Measurements from ENCODE around the gene PSMB5. TPM values are rescaled to one million over a fixed set of nuclear protein-coding genes. Genes with fewer than 3 reads are reported as not detected.

PSMB5 gene
- total and polyA plus RNA-seq, 2 donors = 71.0 to 93.4 TPM

DNA sequence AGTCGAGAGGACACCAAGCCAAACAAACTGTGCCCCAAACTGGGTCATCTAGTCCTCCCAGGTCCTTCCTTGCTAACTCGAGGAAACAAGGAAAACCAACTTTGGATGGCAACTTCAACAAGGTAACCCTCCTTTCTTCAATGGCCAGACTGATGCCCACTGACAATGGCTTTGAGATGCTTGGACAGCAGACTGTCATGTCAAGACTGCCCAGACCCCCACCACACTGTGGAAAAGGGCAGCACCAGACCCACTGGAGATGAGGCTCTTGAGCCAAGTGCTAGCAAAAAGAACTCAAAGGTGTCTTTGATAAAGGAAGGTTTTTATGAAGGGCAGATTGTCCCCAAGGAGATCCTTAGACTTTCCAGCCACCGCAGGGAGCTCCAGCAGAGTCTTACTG lies 31.7 kb upstream of the PSMB5 start:
- no peaks in the 10 kb centered on the region for H3K9me3 ChIP-seq (ENCODE audit: control insufficient read depth in 2 of 2, insufficient read depth in 1 of 2, low read length in 1 of 2)
- peaks cover 8 to 23% of the 10 kb centered on the region in 2 donors for H3K4me1 ChIP-seq (ENCODE audit: control insufficient read depth in 2 of 2, insufficient read depth in 2 of 2, low read length in 2 of 2)
- no peak overlapping the region for H3K27ac ChIP-seq (ENCODE audit: low read depth in 1 of 2, low read length in 1 of 2)
- WGBS = 99% methylated on average over 3 of the region's 3 CpGs
- no peak for DNase-seq (ENCODE audit: low read depth in 6 of 9, low spot score in 9 of 9)
- H3K36me3 ChIP-seq (ENCODE audit: control insufficient read depth in 2 of 2, insufficient read depth in 2 of 2, low read length in 1 of 2) = peaks cover 70 to 80% of the 10 kb centered on the region in 2 donors
- H3K4me3 ChIP-seq (ENCODE audit: low read length in 2 of 2) = no peak overlapping the region
- H3K27me3 ChIP-seq (ENCODE audit: control insufficient read depth in 2 of 2, insufficient read depth in 1 of 2, low read length in 1 of 2) = no peaks in the 10 kb centered on the region

DNA sequence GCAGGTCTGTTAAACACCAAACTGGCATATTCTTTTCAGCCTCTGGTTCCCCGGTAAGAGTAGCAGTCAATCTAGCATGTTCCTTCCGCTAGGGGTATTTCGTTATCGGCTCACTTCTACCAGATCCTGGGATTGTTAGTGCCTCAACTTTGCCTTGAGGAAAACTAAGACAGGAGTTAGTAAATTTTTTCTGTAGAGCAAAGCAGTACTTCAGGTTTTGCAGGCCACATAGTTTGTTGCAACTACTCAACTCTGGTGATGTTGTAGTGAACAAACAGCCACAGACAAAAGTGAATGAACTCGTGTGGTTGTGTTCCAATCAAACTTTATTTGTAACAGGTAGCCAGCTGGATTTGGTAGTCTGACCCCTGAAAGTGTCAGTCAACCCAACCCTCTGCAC lies 28.9 kb upstream of the PSMB5 start:
- H3K36me3 ChIP-seq (ENCODE audit: control insufficient read depth in 2 of 2, insufficient read depth in 2 of 2, low read length in 1 of 2) = peaks cover 88 to 95% of the 10 kb centered on the region in 2 donors
- no peak overlapping the region for H3K27ac ChIP-seq (ENCODE audit: low read depth in 1 of 2, low read length in 1 of 2)
- H3K9me3 ChIP-seq (ENCODE audit: control insufficient read depth in 2 of 2, insufficient read depth in 1 of 2, low read length in 1 of 2) = peaks cover 0 to 1% of the 10 kb centered on the region in 2 donors
- H3K27me3 ChIP-seq (ENCODE audit: control insufficient read depth in 2 of 2, insufficient read depth in 1 of 2, low read length in 1 of 2) = no peaks in the 10 kb centered on the region
- DNase-seq (ENCODE audit: low read depth in 6 of 9, low spot score in 9 of 9) = no peak
- H3K4me1 ChIP-seq (ENCODE audit: control insufficient read depth in 2 of 2, insufficient read depth in 2 of 2, low read length in 2 of 2) = peaks cover 0 to 5% of the 10 kb centered on the region in 2 donors
- 98% methylated on average over 5 of the region's 5 CpGs for WGBS
- H3K4me3 ChIP-seq (ENCODE audit: low read length in 2 of 2) = no peak overlapping the region

DNA sequence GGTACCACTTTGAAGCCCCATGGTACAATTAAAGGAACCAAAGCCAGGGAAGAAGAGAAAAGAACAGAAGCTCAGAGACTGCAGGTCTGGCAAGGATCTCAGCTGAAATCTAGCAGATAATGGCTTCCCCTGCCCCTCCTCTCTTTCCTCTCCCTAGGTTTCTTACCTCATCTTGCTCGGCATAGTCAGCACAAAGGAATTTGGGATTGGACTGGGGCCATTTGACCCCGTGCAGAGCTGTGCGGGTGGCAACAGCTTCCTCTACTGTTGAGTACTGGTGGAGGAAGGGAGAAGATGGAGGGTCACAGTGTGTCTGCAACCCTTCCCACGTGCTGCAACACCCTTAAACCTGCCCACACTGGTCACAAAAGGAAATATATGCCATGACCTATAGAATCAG lies 27.3 kb upstream of the PSMB5 start:
- Histone ChIP-seq H3K4me3 (ENCODE audit: low read length in 2 of 2) (no peak overlapping the region), H3K9me3 (ENCODE audit: control insufficient read depth in 2 of 2, insufficient read depth in 1 of 2, low read length in 1 of 2) (peaks cover 0 to 1% of the 10 kb centered on the region in 2 donors), H3K27me3 (ENCODE audit: control insufficient read depth in 2 of 2, insufficient read depth in 1 of 2, low read length in 1 of 2) (peaks cover 0 to 5% of the 10 kb centered on the region in 2 donors), H3K27ac (ENCODE audit: low read depth in 1 of 2, low read length in 1 of 2) (no peak overlapping the region), H3K36me3 (ENCODE audit: control insufficient read depth in 2 of 2, insufficient read depth in 2 of 2, low read length in 1 of 2) (peaks cover 74 to 84% of the 10 kb centered on the region in 2 donors), H3K4me1 (ENCODE audit: control insufficient read depth in 2 of 2, insufficient read depth in 2 of 2, low read length in 2 of 2) (peaks cover 6 to 9% of the 10 kb centered on the region in 2 donors)
- 90% methylated on average over 4 of the region's 4 CpGs for WGBS
- no peak for DNase-seq (ENCODE audit: low read depth in 6 of 9, low spot score in 9 of 9)

DNA sequence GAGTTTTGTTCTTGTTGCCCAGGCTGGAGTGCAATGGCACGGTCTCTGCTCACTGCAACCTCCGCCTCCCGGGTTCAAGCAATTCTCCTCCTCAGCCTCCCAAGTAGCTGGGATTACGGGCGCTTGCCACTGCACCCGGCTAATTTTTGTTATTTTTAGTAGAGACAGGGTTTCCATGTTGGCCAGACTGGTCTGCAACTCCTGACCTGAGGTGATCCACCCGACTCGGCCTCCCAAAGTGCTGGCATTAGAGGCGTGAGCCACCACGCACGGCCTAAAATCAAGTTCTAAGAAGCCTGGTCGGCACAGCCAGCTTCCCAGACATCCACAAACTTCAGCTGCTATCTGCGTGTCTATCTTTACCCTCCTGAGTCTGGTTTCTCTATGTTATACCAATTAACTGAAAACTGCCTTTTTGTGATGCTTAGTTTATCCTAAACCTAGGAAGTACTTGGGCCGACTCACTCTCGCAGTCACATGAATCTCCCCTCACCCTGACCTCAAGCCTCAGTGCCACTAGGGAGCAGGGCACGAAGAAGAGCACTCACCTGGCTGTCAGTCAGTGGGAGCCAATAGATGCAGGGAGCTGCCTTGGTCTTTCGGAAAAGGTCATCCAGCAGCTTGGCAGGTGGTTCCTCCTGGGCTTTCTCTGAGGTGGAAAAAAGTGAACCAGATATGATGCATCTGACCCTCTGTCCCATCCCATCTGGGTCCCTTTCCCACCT lies 26.0 kb upstream of the PSMB5 start:
- WGBS = 98% methylated on average over 17 of the region's 17 CpGs
- peaks cover 0 to 12% of the 10 kb centered on the region in 2 donors for H3K27me3 ChIP-seq (ENCODE audit: control insufficient read depth in 2 of 2, insufficient read depth in 1 of 2, low read length in 1 of 2)
- DNase-seq (ENCODE audit: low read depth in 6 of 9, low spot score in 9 of 9) = no peak
- peaks cover 62 to 72% of the 10 kb centered on the region in 2 donors for H3K36me3 ChIP-seq (ENCODE audit: control insufficient read depth in 2 of 2, insufficient read depth in 2 of 2, low read length in 1 of 2)
- peaks cover 15 to 22% of the 10 kb centered on the region in 2 donors for H3K4me1 ChIP-seq (ENCODE audit: control insufficient read depth in 2 of 2, insufficient read depth in 2 of 2, low read length in 2 of 2)
- H3K27ac ChIP-seq (ENCODE audit: low read depth in 1 of 2, low read length in 1 of 2) = no peak overlapping the region
- no peak overlapping the region for H3K4me3 ChIP-seq (ENCODE audit: low read length in 2 of 2)
- peaks cover 0 to 1% of the 10 kb centered on the region in 2 donors for H3K9me3 ChIP-seq (ENCODE audit: control insufficient read depth in 2 of 2, insufficient read depth in 1 of 2, low read length in 1 of 2)

- no peak overlapping the region for H3K4me3 ChIP-seq (ENCODE audit: low read length in 2 of 2)
- 98% methylated on average over 32 of the region's 32 CpGs for WGBS
- peaks cover 15 to 24% of the 10 kb centered on the region in 2 donors for H3K4me1 ChIP-seq (ENCODE audit: control insufficient read depth in 2 of 2, insufficient read depth in 2 of 2, low read length in 2 of 2)
- H3K27ac ChIP-seq (ENCODE audit: low read depth in 1 of 2, low read length in 1 of 2) = no peak overlapping the region
- H3K27me3 ChIP-seq (ENCODE audit: control insufficient read depth in 2 of 2, insufficient read depth in 1 of 2, low read length in 1 of 2) = peaks cover 0 to 12% of the 10 kb centered on the region in 2 donors
- DNase-seq (ENCODE audit: low read depth in 6 of 9, low spot score in 9 of 9) = no peak
- peaks cover 0 to 1% of the 10 kb centered on the region in 2 donors for H3K9me3 ChIP-seq (ENCODE audit: control insufficient read depth in 2 of 2, insufficient read depth in 1 of 2, low read length in 1 of 2)
- H3K36me3 ChIP-seq (ENCODE audit: control insufficient read depth in 2 of 2, insufficient read depth in 2 of 2, low read length in 1 of 2) = peaks cover 54 to 58% of the 10 kb centered on the region in 2 donors
These were observed 24.2 kb upstream of the PSMB5 start for GRCh38 chr14:23058654-23059504.

DNA sequence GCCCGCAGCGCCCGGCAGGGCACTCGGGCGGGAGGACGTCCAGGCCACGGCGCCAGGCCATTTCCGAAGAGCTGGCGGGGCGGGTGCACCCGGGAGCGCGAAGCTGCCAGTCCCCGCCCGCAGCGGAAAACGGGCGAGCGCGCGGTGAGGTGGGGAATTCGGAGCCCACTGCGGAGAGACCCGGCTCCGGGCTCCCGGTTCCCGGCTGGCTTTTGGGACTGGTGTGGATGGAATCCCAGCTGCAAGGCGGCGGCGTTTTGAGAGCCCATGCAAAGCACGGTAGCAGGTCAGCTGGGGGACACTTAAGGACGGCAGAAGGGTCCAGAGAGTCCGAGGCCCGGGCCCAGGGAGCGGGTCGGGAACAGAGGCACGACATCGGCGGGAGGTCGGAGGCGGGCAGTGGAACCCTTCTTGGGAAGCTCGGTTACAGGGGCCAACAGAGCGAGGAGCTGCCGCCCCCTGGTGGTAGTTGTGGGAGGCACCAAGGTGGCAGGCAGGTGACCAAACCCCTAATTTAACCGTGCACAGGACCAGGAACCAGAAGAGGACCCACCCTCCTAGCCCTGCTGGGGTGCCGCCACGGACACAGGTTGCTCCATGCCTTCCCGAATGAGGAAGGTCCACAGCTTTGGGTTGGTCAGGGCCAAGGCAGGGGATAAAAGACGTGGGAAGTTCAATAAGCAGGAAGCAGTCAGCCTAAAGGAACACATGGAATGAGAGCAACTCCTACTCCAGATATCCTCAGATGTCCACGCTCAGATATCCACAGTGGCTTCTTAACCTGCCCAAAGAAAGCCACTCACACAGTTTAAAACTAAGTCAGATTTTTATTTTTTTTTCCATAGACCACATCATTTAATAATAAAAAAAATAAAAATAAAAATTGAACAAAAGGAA lies 23.3 kb upstream of the PSMB5 start:
- peak; percentile 65 to 91 (median 82) for DNase-seq (ENCODE audit: low read depth in 6 of 9, low spot score in 9 of 9)
- H3K4me1 ChIP-seq (ENCODE audit: control insufficient read depth in 2 of 2, insufficient read depth in 2 of 2, low read length in 2 of 2) = peaks cover 15 to 24% of the 10 kb centered on the region in 2 donors
- H3K27me3 ChIP-seq (ENCODE audit: control insufficient read depth in 2 of 2, insufficient read depth in 1 of 2, low read length in 1 of 2) = peaks cover 0 to 12% of the 10 kb centered on the region in 2 donors
- H3K27ac ChIP-seq (ENCODE audit: low read depth in 1 of 2, low read length in 1 of 2) = peak overlapping the region in 1 of 2 donors; percentile 31
- H3K36me3 ChIP-seq (ENCODE audit: control insufficient read depth in 2 of 2, insufficient read depth in 2 of 2, low read length in 1 of 2) = peaks cover 45 to 55% of the 10 kb centered on the region in 2 donors
- H3K4me3 ChIP-seq (ENCODE audit: low read length in 2 of 2) = peak overlapping the region; percentile 62 to 77
- WGBS = 4% methylated on average over 51 of the region's 51 CpGs
- H3K9me3 ChIP-seq (ENCODE audit: control insufficient read depth in 2 of 2, insufficient read depth in 1 of 2, low read length in 1 of 2) = peaks cover 0 to 1% of the 10 kb centered on the region in 2 donors

DNA sequence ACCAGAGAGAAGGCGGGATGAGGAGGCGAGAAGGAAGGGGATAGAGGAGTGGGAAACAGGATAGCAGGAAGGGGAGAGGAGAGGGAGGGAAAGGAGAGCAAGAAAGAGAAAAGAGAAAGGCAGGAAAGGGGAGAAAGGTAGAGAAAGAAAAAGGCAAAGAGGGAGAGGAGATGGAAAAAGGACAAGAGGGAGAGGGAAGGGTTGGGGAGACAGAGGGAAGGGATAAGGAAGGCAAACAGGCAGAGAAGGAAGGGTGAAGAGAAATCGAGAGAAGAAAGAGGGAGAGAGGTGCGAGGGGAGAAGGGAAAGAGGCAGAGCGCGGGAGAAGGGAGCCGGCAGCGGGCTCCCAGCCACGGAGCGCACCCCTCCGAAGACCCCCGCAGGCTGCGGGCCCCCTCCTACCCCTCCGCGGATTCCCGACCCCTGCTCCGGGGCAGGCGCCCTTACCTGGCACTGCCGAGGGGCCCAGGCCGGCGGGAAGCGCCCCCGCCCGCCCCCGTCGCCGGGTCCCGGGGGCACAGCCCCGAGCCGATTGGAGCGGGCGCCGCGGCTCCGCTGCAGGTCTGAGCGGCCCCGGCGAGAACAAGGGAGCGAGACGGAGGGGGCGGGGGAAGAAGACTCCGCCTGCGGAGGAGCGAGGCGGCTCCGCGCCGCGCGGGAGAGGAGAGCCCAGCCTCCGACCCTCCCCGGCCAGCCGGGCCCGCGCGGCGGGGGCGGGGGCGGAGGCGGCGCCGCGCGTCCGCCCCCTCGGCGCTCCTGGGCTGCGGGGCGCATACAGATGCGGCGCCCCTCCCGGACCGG lies 22.5 kb upstream of the PSMB5 start, which contains the start of gene CDH24:
Gene CDH24 (minus strand): TSS at position 565 of the 801 bp plus-strand sequence. CDS start 1,787 bp downstream, outside the sequence.
- peak in 4 of 9 donors; percentile 38 to 82 (median 72) for DNase-seq (ENCODE audit: low read depth in 6 of 9, low spot score in 9 of 9)
- WGBS = 2% methylated on average over 73 of the region's 73 CpGs
- Histone ChIP-seq H3K36me3 (ENCODE audit: control insufficient read depth in 2 of 2, insufficient read depth in 2 of 2, low read length in 1 of 2) (peaks cover 37 to 48% of the 10 kb centered on the region in 2 donors), H3K4me1 (ENCODE audit: control insufficient read depth in 2 of 2, insufficient read depth in 2 of 2, low read length in 2 of 2) (peaks cover 15 to 25% of the 10 kb centered on the region in 2 donors), H3K4me3 (ENCODE audit: low read length in 2 of 2) (peak within 1 kb of the TSS; percentile 62 to 77), H3K9me3 (ENCODE audit: control insufficient read depth in 2 of 2, insufficient read depth in 1 of 2, low read length in 1 of 2) (peaks cover 0 to 1% of the 10 kb centered on the region in 2 donors), H3K27me3 (ENCODE audit: control insufficient read depth in 2 of 2, insufficient read depth in 1 of 2, low read length in 1 of 2) (peaks cover 0 to 12% of the 10 kb centered on the region in 2 donors), H3K27ac (ENCODE audit: low read depth in 1 of 2, low read length in 1 of 2) (peak within 1 kb of the TSS in 1 of 2 donors; percentile 31)

Measured in thymus (tissue), 11 donors.